ENCODE data around the gene DNAL4. TPM values are rescaled to one million over a fixed set of nuclear protein-coding genes. Genes with fewer than 3 reads are reported as not detected.

Gene DNAL4
- total RNA-seq, 1 donor from 2014 or later = 46.9 TPM

DNA sequence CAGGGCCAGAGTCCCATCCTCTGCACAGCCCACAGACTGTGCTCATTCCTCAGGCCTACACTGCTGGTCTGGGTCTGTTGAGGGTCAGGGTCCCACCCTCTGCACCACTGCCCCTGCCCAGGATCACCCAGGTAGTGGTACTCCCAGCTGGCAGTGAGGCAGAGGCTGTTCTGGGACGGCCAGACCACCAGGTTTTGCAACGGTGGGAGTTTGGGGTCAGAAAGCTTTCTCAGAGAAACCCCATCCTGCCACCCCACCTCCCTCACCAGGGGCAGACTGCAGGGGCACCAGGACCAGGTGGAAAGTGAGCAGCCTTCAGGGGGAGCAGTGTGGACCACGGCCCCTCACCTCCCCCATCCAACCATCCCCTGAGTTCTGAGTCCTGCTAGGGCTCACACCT, 39.1 kb upstream of the DNAL4 start:
- Histone ChIP-seq H3K36me3 (ENCODE audit: control insufficient read depth, insufficient read depth, low read length) (no peaks in the 10 kb centered on the region), H3K4me3 (ENCODE audit: low read depth, low read length) (no peak overlapping the region), H3K27me3 (ENCODE audit: control insufficient read depth, insufficient read depth, low read length) (peaks cover 5% of the 10 kb centered on the region)
- DNase-seq (ENCODE audit: low read depth) = no peak
- TF ChIP-seq, protein P1, sequence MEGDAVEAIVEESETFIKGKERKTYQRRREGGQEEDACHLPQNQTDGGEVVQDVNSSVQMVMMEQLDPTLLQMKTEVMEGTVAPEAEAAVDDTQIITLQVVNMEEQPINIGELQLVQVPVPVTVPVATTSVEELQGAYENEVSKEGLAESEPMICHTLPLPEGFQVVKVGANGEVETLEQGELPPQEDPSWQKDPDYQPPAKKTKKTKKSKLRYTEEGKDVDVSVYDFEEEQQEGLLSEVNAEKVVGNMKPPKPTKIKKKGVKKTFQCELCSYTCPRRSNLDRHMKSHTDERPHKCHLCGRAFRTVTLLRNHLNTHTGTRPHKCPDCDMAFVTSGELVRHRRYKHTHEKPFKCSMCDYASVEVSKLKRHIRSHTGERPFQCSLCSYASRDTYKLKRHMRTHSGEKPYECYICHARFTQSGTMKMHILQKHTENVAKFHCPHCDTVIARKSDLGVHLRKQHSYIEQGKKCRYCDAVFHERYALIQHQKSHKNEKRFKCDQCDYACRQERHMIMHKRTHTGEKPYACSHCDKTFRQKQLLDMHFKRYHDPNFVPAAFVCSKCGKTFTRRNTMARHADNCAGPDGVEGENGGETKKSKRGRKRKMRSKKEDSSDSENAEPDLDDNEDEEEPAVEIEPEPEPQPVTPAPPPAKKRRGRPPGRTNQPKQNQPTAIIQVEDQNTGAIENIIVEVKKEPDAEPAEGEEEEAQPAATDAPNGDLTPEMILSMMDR (IDR thresholded peaks at IDR 0.05; ENCODE audit: insufficient read depth, low read length, poor library complexity, severe bottlenecking) = no peak

DNA sequence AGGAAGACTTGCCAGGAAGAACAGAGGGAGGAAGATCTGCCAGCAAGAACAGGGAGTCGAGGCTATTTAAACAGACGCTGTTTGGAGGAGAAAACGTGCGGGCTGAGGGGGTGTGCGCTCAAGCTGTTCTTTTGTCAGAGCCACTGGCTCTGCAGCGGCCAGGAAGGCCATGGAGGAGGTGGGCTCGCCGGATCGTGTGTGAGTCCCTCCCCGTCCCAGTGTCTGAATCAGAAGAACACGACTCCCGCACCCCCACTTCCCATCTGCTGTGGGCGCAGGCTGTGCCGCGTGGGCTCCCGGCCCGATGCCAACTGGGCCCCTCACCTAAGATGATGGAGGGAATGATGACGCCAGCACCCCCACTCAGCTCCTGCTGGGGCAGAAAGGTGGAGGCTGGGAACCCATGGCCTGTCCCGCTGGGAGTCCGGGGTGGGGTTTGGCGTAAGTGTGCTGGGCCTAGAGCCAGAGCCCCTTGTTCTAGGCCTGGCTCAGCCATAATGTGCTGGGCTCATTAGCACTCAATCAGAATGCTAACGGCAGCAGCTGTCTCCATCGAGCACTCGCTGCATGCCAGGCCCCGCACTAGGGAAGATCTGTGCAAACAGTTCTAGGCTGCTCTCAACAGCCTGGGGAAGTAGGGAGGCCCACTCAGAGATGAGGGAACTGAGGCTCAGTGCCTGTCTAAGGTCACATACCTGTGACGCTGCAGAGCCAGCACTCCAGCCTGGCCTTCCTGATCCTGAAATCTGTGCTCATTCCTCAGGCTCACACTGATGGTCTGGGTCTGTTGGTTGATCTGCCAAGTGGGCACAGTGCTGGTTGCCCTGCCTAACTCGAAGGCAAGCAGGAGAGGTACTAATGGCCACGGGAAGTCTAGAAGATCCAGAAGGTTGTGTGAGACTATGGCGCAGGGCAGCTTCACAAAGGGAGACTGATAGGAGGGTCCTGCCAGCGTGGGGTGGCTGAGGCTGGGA, 38.3 kb upstream of the DNAL4 start:
- Histone ChIP-seq H3K27me3 (ENCODE audit: control insufficient read depth, insufficient read depth, low read length) (peaks cover 5% of the 10 kb centered on the region), H3K36me3 (ENCODE audit: control insufficient read depth, insufficient read depth, low read length) (no peaks in the 10 kb centered on the region), H3K4me3 (ENCODE audit: low read depth, low read length) (no peak overlapping the region)
- TF ChIP-seq, protein P1 (IDR thresholded peaks at IDR 0.05; ENCODE audit: insufficient read depth, low read length, poor library complexity, severe bottlenecking) = no peak
- no peak for DNase-seq (ENCODE audit: low read depth)

DNA sequence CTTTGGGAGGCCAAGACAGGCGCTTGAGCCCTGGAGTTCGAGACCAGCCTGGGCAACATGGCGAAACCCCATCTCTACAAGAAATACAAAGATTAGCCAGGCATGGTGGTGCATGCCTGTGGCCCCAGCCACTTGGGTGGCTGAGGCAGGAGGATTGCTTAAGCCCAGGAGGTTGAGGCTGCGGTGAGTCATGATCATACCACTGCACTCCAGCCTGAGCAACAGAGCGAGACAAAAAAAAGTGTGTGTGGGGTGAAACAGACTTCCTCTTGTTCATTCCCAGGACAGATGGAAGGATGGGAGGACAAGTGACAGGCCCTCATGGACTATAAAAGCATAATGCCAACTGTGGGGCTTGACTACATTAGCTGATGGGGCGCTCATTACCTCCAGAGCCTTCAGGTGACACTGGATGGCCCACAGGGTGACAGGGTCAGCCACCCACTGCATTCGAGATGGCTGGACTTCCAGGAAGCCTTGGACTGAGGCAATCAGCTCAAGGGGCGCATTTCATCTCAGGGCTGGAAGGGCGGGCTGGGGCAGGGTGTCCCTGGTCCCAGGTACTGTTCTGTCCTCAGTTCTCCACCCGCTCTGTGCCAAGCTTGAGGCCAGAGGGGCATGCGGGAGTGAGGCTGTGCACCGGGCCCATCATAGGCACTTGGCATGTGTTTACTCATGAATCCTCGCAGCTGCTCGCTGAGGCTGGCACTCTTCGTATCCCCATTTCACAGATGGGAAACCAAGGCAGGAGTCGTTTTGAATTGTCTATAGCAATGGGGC, 37.4 kb upstream of the DNAL4 start:
- peak; percentile 61 for DNase-seq (ENCODE audit: low read depth)
- TF ChIP-seq, protein P1 (IDR thresholded peaks at IDR 0.05; ENCODE audit: insufficient read depth, low read length, poor library complexity, severe bottlenecking) = no peak
- Histone ChIP-seq H3K4me3 (ENCODE audit: low read depth, low read length) (no peak overlapping the region), H3K27me3 (ENCODE audit: control insufficient read depth, insufficient read depth, low read length) (peaks cover 4% of the 10 kb centered on the region), H3K36me3 (ENCODE audit: control insufficient read depth, insufficient read depth, low read length) (no peaks in the 10 kb centered on the region)

DNA sequence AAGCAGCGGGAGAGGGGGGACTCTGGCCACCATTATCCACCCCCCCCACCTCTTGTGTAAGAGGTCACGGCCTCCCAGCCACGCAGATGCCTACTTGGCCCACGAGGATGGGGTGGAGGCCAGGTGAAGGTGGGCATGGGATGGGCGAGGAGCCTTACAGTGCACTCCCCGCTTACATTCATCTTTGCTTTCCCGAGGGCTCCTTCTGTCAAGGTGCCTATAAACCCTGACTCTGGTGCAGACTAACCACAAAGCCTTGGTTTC, 36.8 kb upstream of the DNAL4 start:
- Histone ChIP-seq H3K36me3 (ENCODE audit: control insufficient read depth, insufficient read depth, low read length) (no peaks in the 10 kb centered on the region), H3K4me3 (ENCODE audit: low read depth, low read length) (no peak overlapping the region), H3K27me3 (ENCODE audit: control insufficient read depth, insufficient read depth, low read length) (no peaks in the 10 kb centered on the region)
- TF ChIP-seq, protein P1 (IDR thresholded peaks at IDR 0.05; ENCODE audit: insufficient read depth, low read length, poor library complexity, severe bottlenecking) = no peak
- no peak for DNase-seq (ENCODE audit: low read depth)

DNA sequence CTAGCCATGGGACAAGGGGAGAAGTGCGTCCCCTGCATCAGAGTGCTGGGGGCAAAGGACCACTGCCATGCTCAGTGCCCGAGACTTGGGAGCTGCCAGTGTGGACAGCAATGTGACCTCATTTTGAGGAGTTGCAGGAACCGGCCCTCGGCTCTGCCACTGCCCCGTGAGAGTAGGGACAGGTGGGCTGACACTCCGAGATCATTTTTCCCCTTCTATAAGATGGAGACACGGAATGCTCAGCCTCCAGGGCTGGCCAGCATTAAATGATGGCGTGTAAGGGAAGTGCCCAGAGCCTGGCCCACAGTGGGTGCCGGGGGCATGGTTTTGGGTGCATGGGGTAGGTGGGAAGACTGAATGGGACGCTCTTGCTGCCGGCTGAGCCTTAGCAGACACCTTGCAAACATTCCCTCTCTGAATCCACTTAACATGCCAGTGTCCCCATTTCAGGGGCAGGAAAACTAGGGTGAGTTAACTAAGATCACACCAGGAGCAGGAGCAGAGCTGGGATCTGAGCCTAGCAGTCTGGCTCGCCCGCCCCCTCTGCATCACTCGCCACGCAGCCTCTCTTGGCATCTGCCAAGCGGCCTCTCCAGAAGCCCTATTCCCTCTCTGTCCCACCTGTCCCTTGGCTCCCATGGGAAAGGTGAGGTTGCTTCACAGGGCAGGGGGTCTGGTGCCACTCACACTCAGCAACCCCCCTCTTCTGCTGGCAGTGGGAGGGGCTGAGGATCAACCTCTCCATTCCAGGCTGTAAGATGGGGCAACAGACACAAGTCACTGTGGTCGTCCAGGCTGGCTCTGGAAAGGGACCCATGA, 36.3 kb upstream of the DNAL4 start:
- no peak for DNase-seq (ENCODE audit: low read depth)
- Histone ChIP-seq H3K36me3 (ENCODE audit: control insufficient read depth, insufficient read depth, low read length) (no peaks in the 10 kb centered on the region), H3K27me3 (ENCODE audit: control insufficient read depth, insufficient read depth, low read length) (no peaks in the 10 kb centered on the region), H3K4me3 (ENCODE audit: low read depth, low read length) (no peak overlapping the region)
- TF ChIP-seq, protein P1 (IDR thresholded peaks at IDR 0.05; ENCODE audit: insufficient read depth, low read length, poor library complexity, severe bottlenecking) = no peak
